A549 (cell line): Measurements from ENCODE around the gene SPDYE1.

ENCODE experiments used
- BCL3 ChIP-seq: fragments of >200 bp; sonication (Bioruptor Twin); formaldehyde crosslinking; IDR thresholded peaks from 3 replicates; pipeline ENCODE4 v1.6.1; 2016
- CEBPB ChIP-seq, 2 experiments: fragments of >200 bp in 1 of 2; sonication (Bioruptor Twin) in 1 of 2; formaldehyde crosslinking in 1 of 2; IDR thresholded peaks; 2 replicates each; pipeline ENCODE4 v1.6.1; 2012 to 2016
- CHD2 ChIP-seq: fragments of 150-350 bp; IDR thresholded peaks from 2 replicates; pipeline ENCODE4 v1.6.1; 2014; ENCODE audit warnings: low read length; ENCODE audit not compliant: partially characterized antibody
- CTCF ChIP-seq: fragments of >200 bp; sonication (Bioruptor Twin); formaldehyde crosslinking; IDR thresholded peaks from 3 replicates; pipeline ENCODE4 v1.5.1; 2016
- EP300 ChIP-seq, 2 experiments: fragments of >200 bp; sonication (Bioruptor Twin); formaldehyde crosslinking; IDR thresholded peaks; 2 replicates in 1 of 2; 3 replicates in 1 of 2; pipeline ENCODE4 v1.6.1; 2016 to 2017
- MAZ ChIP-seq: fragments of 150-350 bp; IDR thresholded peaks from 2 replicates; pipeline ENCODE4 v1.6.1; 2014; ENCODE audit warnings: antibody characterized with exemption, low read depth, low read length, borderline replicate concordance
- MYC ChIP-seq: IDR thresholded peaks from 2 replicates; pipeline ENCODE4 v1.6.1; 2012; ENCODE audit warnings: mild to moderate bottlenecking, inconsistent platforms, low read length, improper control_type of control experiment, borderline replicate concordance
- PBX3 ChIP-seq: IDR thresholded peaks from 2 replicates; pipeline ENCODE4 v1.6.1; 2012
- POLR2A ChIP-seq: IDR thresholded peaks from 2 replicates; pipeline ENCODE4 v1.6.1; 2012; ENCODE audit warnings: mild to moderate bottlenecking, low read length
- RCOR1 ChIP-seq: fragments of 150-350 bp; IDR thresholded peaks from 2 replicates; pipeline ENCODE4 v1.6.1; 2014; ENCODE audit warnings: antibody characterized with exemption, low read length, low read depth
- ZFP36 ChIP-seq: fragments of 450-650 bp; IDR thresholded peaks from 2 replicates; pipeline ENCODE4 v1.6.1; 2014; ENCODE audit warnings: borderline replicate concordance; ENCODE audit not compliant: partially characterized antibody
- TF ChIP-seq, protein P1 (sequence below): IDR thresholded peaks from 2 replicates; pipeline ENCODE4 v1.6.1; 2012

GRCh38 chr7:43956027-43956426 is 41.7 kb upstream of the SPDYE1 start:
- no peak for TF ChIP-seq CTCF
- no peak for TF ChIP-seq MYC
- TF ChIP-seq, protein P1, sequence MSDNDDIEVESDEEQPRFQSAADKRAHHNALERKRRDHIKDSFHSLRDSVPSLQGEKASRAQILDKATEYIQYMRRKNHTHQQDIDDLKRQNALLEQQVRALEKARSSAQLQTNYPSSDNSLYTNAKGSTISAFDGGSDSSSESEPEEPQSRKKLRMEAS: no peak
- no peak for TF ChIP-seq EP300 (IDR thresholded peaks at IDR 0.05)
- no peak for TF ChIP-seq CEBPB (IDR thresholded peaks at IDR 0.05)
- TF ChIP-seq MAZ: no peak
- TF ChIP-seq ZFP36: no peak
- no peak for TF ChIP-seq BCL3
- TF ChIP-seq POLR2A: no peak
- no peak for TF ChIP-seq PBX3
- no peak for TF ChIP-seq CHD2
- no peak for TF ChIP-seq RCOR1
